Spleen (tissue), 11 donors: Measurements from ENCODE around the gene SMIM1. TPM values are rescaled to one million over a fixed set of nuclear protein-coding genes. Genes with fewer than 3 reads are reported as not detected.
A peak's percentile ranks its signal among the peaks of the same experiment; 100 is the strongest.

ENCODE experiments used
- DNase-seq: peaks from one replicate; pipeline ENCODE4 v3.0.0-alpha.2; 2020
- H3K27ac ChIP-seq, 8 donors: fragments of 200-600 bp; sonication (generic) in 7 of 8; 1 replicate in 4 of 8; 2 replicates in 4 of 8; pipeline versions ENCODE4 v1.5.0 to v1.8.0; 2016 to 2021; ENCODE audit warnings: inconsistent platforms in 4 of 8, mild to moderate bottlenecking in 4 of 8, moderate library complexity in 1 of 8
- H3K27me3 ChIP-seq, 7 donors: fragments of 200-600 bp; sonication (generic) in 6 of 7; replicated peaks in 1 of 7; 1 replicate in 4 of 7; 2 replicates in 3 of 7; pipeline versions ENCODE4 v1.5.0 to v1.8.0; 2016 to 2021; ENCODE audit warnings: inconsistent platforms in 3 of 7, mild to moderate bottlenecking in 1 of 7
- H3K36me3 ChIP-seq, 6 donors: fragments of 200-600 bp; sonication (generic) in 5 of 6; 1 replicate in 4 of 6; 2 replicates in 2 of 6; pipeline versions ENCODE4 v1.5.0 to v1.8.0; 2016 to 2021; ENCODE audit warnings: inconsistent platforms in 2 of 6
- H3K4me1 ChIP-seq, 6 donors: fragments of 200-600 bp; sonication (generic) in 5 of 6; 1 replicate in 3 of 6; 2 replicates in 3 of 6; pipeline versions ENCODE4 v1.5.0 to v1.8.0; 2016 to 2021; ENCODE audit warnings: inconsistent platforms in 3 of 6
- H3K4me3 ChIP-seq, 8 donors: fragments of 200-600 bp; sonication (generic) in 7 of 8; 1 replicate in 4 of 8; 2 replicates in 4 of 8; pipeline versions ENCODE4 v1.5.0 to v1.8.0; 2016 to 2021; ENCODE audit warnings: inconsistent platforms in 4 of 8, mild to moderate bottlenecking in 4 of 8, moderate library complexity in 2 of 8
- H3K9me3 ChIP-seq, 8 donors: fragments of 200-600 bp; sonication (generic) in 7 of 8; 1 replicate in 4 of 8; 2 replicates in 4 of 8; pipeline versions ENCODE4 v1.5.0 to v1.8.0; 2016 to 2021; ENCODE audit warnings: inconsistent platforms in 4 of 8
- CTCF ChIP-seq, 11 experiments: fragments of 200-600 bp in 7 of 11; fragments of 450-650 bp in 4 of 11; sonication (generic) in 4 of 11; IDR thresholded peaks in 8 of 11; conservative IDR thresholded peaks in 3 of 11; 1 replicate in 7 of 11; 2 replicates in 4 of 11; pipeline versions ENCODE4 v1.4.0 to v1.8.0; 2016 to 2021; ENCODE audit warnings: antibody characterized with exemption in 11 of 11, inconsistent platforms in 4 of 11, mild to moderate bottlenecking in 1 of 11
- POLR2A ChIP-seq, 3 donors: fragments of 450-650 bp; IDR thresholded peaks; one replicate each; pipeline ENCODE4 v1.5.1; 2017; ENCODE audit warnings: antibody characterized with exemption in 3 of 3, mild to moderate bottlenecking in 1 of 3
- POLR2AphosphoS5 ChIP-seq, 3 donors: sonication (generic); formaldehyde crosslinking; IDR thresholded peaks; one replicate each; pipeline ENCODE4 v1.5.1; 2017; ENCODE audit warnings: antibody characterized with exemption in 3 of 3
- WGBS, 5 donors: extraction: QIAGEN DNeasy Blood & Tissue Kit in 3 of 5; methylation state at CpG; one replicate each; pipeline versions ENCODE4 v1.1.5 to v1.1.7; 2013 to 2018; 5-methylcytosine and 5-hydroxymethylcytosine counted together
- intact Hi-C: fragments of 100-400 bp; cut with DNase I; formaldehyde crosslinking; loops from one replicate; pipeline ENCODE4 v1.15.0; 2023; ENCODE audit warnings: low total_unique reads
- polyA plus RNA-seq, 3 donors: library from polyadenylated mRNA; stranded (reverse); fragments of 200-250 nt; gene quantifications; one replicate each; pipeline ENCODE4 v1.2.1, GENCODE V29; 2013
- total RNA-seq, 7 donors: library from RNA; depleted of rRNA in 3 of 7; stranded (reverse); fragments of >200 nt in 3 of 7; fragmentation: NEBNext Ultra II Directional in 4 of 7; extraction: Animal tissue kit (Norgen Biotek cat#: 25700) in 4 of 7; gene quantifications; one replicate each; pipeline versions ENCODE4 v1.1.0 to v1.2.1, GENCODE V29; 2016 to 2021
- donor health status: healthy with polysubstance abuse.
- donor health status: DM: no; HTN: no; CAD: no; lungs with moderate emphysema.
- donor health status: DM: no; HTN: no; CAD: no.
- donor health status: Bipolar disorder and iron deficiency.
- donor health status: healthy.
- donor health status: DM: no; HTN: no; CAD: no.
- donor health status: DM: yes; HTN: yes; CAD: no.

Gene SMIM1
- total and polyA plus RNA-seq, 10 donors, result 2.0 to 12.7 (median 4.6) TPM; not detected in 1

GRCh38 chr1:3729594-3730542 is 42.7 kb upstream of the SMIM1 start:
- intact Hi-C loops, result no loop called here
- 62 to 80% (median 75%) methylated on average over 12 to 32 of the region's 32 CpGs for WGBS, 5 donors
- H3K9me3 ChIP-seq, result no peaks in the 10 kb centered on the region
- no peak for TF ChIP-seq POLR2AphosphoS5 (IDR thresholded peaks at IDR 0.05)
- TF ChIP-seq CTCF (IDR thresholded peaks at IDR 0.05 in 8 of 11, conservative IDR thresholded peaks at IDR 0.05 in 3 of 11), result no peak
- no peak for TF ChIP-seq POLR2A (IDR thresholded peaks at IDR 0.05)
- no peak for DNase-seq
- H3K27me3 ChIP-seq, result peaks cover 0 to 60% (median 7%) of the 10 kb centered on the region in 7 donors
- no peak overlapping the region for H3K4me3 ChIP-seq
- H3K36me3 ChIP-seq, result peaks cover 0 to 8% (median 1%) of the 10 kb centered on the region in 6 donors
- H3K27ac ChIP-seq, result no peak overlapping the region
- H3K4me1 ChIP-seq, result peaks cover 0 to 5% (median 0%) of the 10 kb centered on the region in 6 donors

GRCh38 chr1:3730543-3731247 is 41.9 kb upstream of the SMIM1 start:
- Histone ChIP-seq H3K27ac (no peak overlapping the region), H3K27me3 (peaks cover 0 to 60% (median 7%) of the 10 kb centered on the region in 7 donors), H3K4me1 (peaks cover 0 to 5% (median 0%) of the 10 kb centered on the region in 6 donors), H3K9me3 (no peaks in the 10 kb centered on the region), H3K4me3 (no peak overlapping the region), H3K36me3 (peaks cover 0 to 17% (median 9%) of the 10 kb centered on the region in 6 donors)
- DNase-seq, result no peak
- intact Hi-C loops, result no loop called here
- TF ChIP-seq CTCF (IDR thresholded peaks at IDR 0.05 in 8 of 11, conservative IDR thresholded peaks at IDR 0.05 in 3 of 11) (no peak), POLR2AphosphoS5 (IDR thresholded peaks at IDR 0.05) (peak in 1 of 3 donors; percentile 26)
- WGBS, 5 donors, result 55 to 72% (median 66%) methylated on average over 13 to 25 of the region's 25 CpGs

GRCh38 chr1:3731583-3732433 is 40.7 kb upstream of the SMIM1 start:
- no peak overlapping the region for H3K27ac ChIP-seq
- peaks cover 0 to 5% (median 0%) of the 10 kb centered on the region in 6 donors for H3K4me1 ChIP-seq
- 64 to 83% (median 76%) methylated on average over 14 to 25 of the region's 25 CpGs for WGBS, 5 donors
- H3K9me3 ChIP-seq, result no peaks in the 10 kb centered on the region
- no peak for DNase-seq
- H3K36me3 ChIP-seq, result peaks cover 0 to 28% (median 19%) of the 10 kb centered on the region in 6 donors
- TF ChIP-seq CTCF (IDR thresholded peaks at IDR 0.05 in 8 of 11, conservative IDR thresholded peaks at IDR 0.05 in 3 of 11) (no peak), POLR2AphosphoS5 (IDR thresholded peaks at IDR 0.05) (no peak), POLR2A (IDR thresholded peaks at IDR 0.05) (no peak)
- H3K27me3 ChIP-seq, result peaks cover 0 to 60% (median 7%) of the 10 kb centered on the region in 7 donors
- H3K4me3 ChIP-seq, result no peak overlapping the region
- intact Hi-C loops, result no loop called here
